ENCODE data around the gene CACNA2D1. TPM values are rescaled to one million over a fixed set of nuclear protein-coding genes. Genes with fewer than 3 reads are reported as not detected.

Gene CACNA2D1
- total RNA-seq, 1 experiment from 2014 or later: 36.2 TPM

DNA sequence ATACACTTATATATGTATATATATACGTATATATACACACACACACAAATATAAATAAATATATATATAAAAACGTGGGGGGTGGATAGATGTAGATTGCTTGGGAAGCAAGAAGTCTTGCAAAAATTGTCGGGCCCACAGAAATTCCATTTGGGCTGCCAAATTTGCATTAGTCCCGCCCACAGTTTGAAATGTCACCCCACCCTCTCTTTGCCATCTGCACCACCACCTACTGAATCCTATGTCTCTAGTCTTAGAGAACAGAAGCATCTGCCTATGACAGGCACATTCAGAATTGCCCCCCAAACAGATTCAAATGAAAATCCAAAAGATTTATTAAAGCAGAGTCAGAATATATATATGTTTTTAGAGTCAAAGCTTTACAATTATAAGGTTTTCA, 25.6 kb upstream of the CACNA2D1 start:
- H3K4me3 Mint-ChIP-seq: no peak overlapping the region
- Histone ChIP-seq H3K4ac (ENCODE audit: low read depth, low read length) (no peak overlapping the region), H3K4me2 (ENCODE audit: insufficient read depth, insufficient read length, low read length) (no peak overlapping the region), H3K14ac (ENCODE audit: insufficient read depth, low read length) (no peak overlapping the region), H3K56ac (ENCODE audit: insufficient read length, low read depth, low read length) (no peak overlapping the region), H4K8ac (replicated peaks; ENCODE audit: insufficient read length, low read depth, low read length) (no peak overlapping the region), H2BK20ac (ENCODE audit: low read depth, low read length, poor library complexity, severe bottlenecking) (no peak overlapping the region), H3K18ac (ENCODE audit: insufficient read length, low read depth, low read length) (no peak overlapping the region), H2AK5ac (ENCODE audit: insufficient read length, low read length) (no peak overlapping the region), H3K79me1 (ENCODE audit: insufficient read depth, low read depth, low read length, poor library complexity, severe bottlenecking) (no peaks in the 10 kb centered on the region), H3K23me2 (ENCODE audit: insufficient read length, low read depth, low read length, poor library complexity, severe bottlenecking) (no peaks in the 10 kb centered on the region), H3T11ph (ENCODE audit: low read length) (no peak overlapping the region), H2BK5ac (ENCODE audit: insufficient read length, low read length) (no peak overlapping the region), H3K9me3 (ENCODE audit: control insufficient read depth, low read depth, low read length) (no peaks in the 10 kb centered on the region), H2AFZ (ENCODE audit: low read length) (no peak overlapping the region), H2BK12ac (ENCODE audit: insufficient read length, low read depth, low read length) (no peak overlapping the region), H2BK120ac (ENCODE audit: low read depth, low read length, poor library complexity, severe bottlenecking) (no peak overlapping the region), H4K5ac (ENCODE audit: insufficient read length, low read depth, low read length) (no peak overlapping the region), H2BK15ac (ENCODE audit: low read depth, low read length) (no peak overlapping the region), H3K27ac (ENCODE audit: insufficient read length, low read depth, low read length) (no peak overlapping the region), H3K79me2 (ENCODE audit: insufficient read depth, low read length) (no peaks in the 10 kb centered on the region), H3K9ac (ENCODE audit: extremely low read depth, insufficient read length, low read length) (no peak overlapping the region), H3K23ac (ENCODE audit: insufficient read length, low read depth, low read length) (no peak overlapping the region), H3K27me3 (ENCODE audit: insufficient read depth, low read length) (no peaks in the 10 kb centered on the region), H3K4me1 (ENCODE audit: insufficient read depth, low read length) (peaks cover 6% of the 10 kb centered on the region; the same call in 1 of the 2 replicates), H4K91ac (ENCODE audit: insufficient read length, low read depth, low read length) (no peak overlapping the region), H4K20me1 (ENCODE audit: control insufficient read depth, insufficient read depth, insufficient read length) (no peaks in the 10 kb centered on the region)
- H3K27ac Mint-ChIP-seq: no peak overlapping the region
- TF ChIP-seq, protein P1, sequence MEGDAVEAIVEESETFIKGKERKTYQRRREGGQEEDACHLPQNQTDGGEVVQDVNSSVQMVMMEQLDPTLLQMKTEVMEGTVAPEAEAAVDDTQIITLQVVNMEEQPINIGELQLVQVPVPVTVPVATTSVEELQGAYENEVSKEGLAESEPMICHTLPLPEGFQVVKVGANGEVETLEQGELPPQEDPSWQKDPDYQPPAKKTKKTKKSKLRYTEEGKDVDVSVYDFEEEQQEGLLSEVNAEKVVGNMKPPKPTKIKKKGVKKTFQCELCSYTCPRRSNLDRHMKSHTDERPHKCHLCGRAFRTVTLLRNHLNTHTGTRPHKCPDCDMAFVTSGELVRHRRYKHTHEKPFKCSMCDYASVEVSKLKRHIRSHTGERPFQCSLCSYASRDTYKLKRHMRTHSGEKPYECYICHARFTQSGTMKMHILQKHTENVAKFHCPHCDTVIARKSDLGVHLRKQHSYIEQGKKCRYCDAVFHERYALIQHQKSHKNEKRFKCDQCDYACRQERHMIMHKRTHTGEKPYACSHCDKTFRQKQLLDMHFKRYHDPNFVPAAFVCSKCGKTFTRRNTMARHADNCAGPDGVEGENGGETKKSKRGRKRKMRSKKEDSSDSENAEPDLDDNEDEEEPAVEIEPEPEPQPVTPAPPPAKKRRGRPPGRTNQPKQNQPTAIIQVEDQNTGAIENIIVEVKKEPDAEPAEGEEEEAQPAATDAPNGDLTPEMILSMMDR (conservative IDR thresholded peaks at IDR 0.05): no peak
- 0 out of 2 replicates have a peak, but pooled peaks cover 1% of the 10 kb centered on the region for H3K27me3 Mint-ChIP-seq (ENCODE audit: low read depth)
- peaks cover 5 to 7% of the 10 kb centered on the region in 2 experiments for H3K9me3 Mint-ChIP-seq
- H3K4me1 Mint-ChIP-seq: peaks cover 38 to 40% of the 10 kb centered on the region in 2 experiments
- no peak for DNase-seq
- WGBS (ENCODE audit: extremely low coverage, insufficient read length, low lambda C conversion rate): no CpG with 5 or more reads among the region's 4 CpGs
- peaks cover 0 to 9% (median 2%) of the 10 kb centered on the region in 3 experiments; a peak in 4 of 7 replicates for H3K36me3 Mint-ChIP-seq (ENCODE audit: insufficient read depth in 1 of 3, low read depth in 3 of 3)
